Progenitor cell of endocrine pancreas (in vitro differentiated cells): ENCODE measurements around the gene HS6ST1. TPM values are rescaled to one million over a fixed set of nuclear protein-coding genes. Genes with fewer than 3 reads are reported as not detected.

Experiments
- DNase-seq: peaks from one replicate; pipeline ENCODE4 v3.0.0; 2021; ENCODE audit warnings: low spot score; ENCODE audit not compliant: unreplicated experiment
- H3K27ac Mint-ChIP-seq: 2 replicates; pipeline ENCODE4 v1.8.0; 2021; ENCODE audit warnings: mild to moderate bottlenecking, moderate library complexity, mixed read lengths
- H3K27me3 Mint-ChIP-seq: 2 replicates; pipeline ENCODE4 v1.8.0; 2021; ENCODE audit warnings: mixed read lengths
- H3K36me3 Mint-ChIP-seq: 2 replicates; pipeline ENCODE4 v1.8.0; 2022; ENCODE audit warnings: mixed read lengths; ENCODE audit not compliant: insufficient read depth
- H3K4me1 Mint-ChIP-seq: 2 replicates; pipeline ENCODE4 v1.8.0; 2021; ENCODE audit warnings: low read depth, mixed read lengths
- H3K4me3 Mint-ChIP-seq: 2 replicates; pipeline ENCODE4 v1.8.0; 2021; ENCODE audit warnings: low read depth, mild to moderate bottlenecking, moderate library complexity, mixed read lengths
- H3K9me3 Mint-ChIP-seq: 2 replicates; pipeline ENCODE4 v1.8.0; 2021; ENCODE audit warnings: low read depth, mixed read lengths
- CTCF ChIP-seq: fragments of 200-600 bp; sonication (generic); IDR thresholded peaks from one replicate; pipeline ENCODE4 v1.5.0; 2021; ENCODE audit warnings: antibody characterized with exemption, mild to moderate bottlenecking; ENCODE audit not compliant: unreplicated experiment
- total RNA-seq: library from RNA; stranded (reverse); gene quantifications from 2 replicates; pipeline ENCODE4 v1.2.1, GENCODE V29; 2021

HS6ST1 gene
- total RNA-seq, 1 donor from 2014 or later, result 81.2 TPM

- Mint-ChIP-seq H3K27ac (peak overlapping the region; percentile 24), H3K9me3 (peaks cover 7% of the 10 kb centered on the region)
- no peak for DNase-seq
Measured at GRCh38 chr2:128273469-128274081, 45.1 kb downstream of the HS6ST1 start.

DNA sequence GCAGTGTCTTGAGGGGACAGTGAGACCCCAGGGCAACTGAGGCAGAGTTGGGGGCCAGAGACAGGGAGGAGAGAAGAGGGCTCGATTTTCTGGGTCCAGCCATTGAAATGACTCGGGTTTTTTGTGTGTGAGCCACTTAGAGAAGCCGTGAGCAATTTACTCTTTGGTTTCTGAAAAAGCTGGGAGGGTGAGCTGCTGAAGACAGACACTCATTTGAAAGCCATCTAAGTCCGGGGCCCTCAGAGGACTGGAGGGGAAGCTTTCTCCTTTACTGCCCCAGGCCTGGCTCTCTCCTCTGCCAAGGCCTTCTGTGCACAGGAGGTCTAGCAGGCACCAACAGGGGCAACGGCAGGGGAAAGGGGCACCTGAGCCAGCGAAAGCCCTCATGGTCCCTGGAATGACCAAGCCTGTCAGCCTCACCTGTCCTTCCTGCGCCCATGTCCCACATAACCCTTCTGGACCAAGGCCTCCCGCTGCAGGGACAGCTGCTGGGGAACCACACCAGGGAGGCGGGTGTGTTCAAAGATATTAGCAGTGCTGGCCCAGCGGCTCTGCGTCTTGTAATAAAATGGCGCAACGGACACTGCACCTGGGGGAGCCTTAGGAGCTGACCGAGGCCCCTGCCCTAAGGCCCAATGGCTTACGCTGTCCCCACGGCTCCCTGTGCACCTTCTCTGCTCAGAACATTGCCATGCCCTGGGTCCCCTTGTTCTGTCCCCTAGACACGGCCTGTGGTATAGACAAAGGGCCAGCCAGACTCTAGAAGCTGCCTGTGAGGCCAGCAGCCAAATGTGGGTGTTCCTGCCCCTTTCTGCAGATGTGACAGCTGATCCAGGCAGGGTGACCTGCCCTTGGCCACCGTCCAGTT is 45.8 kb downstream of the HS6ST1 start:
- Mint-ChIP-seq H3K27me3 (no peaks in the 10 kb centered on the region), H3K9me3 (peaks cover 7% of the 10 kb centered on the region), H3K4me3 (no peak overlapping the region), H3K4me1 (no peaks in the 10 kb centered on the region), H3K27ac (peak overlapping the region; percentile 24), H3K36me3 (peaks cover 19% of the 10 kb centered on the region)
- DNase-seq, result no peak
- TF ChIP-seq CTCF, result no peak

More at GRCh38 chr2:128273469-128274081, 45.1 kb downstream of the HS6ST1 start:
- H3K4me3 Mint-ChIP-seq, result no peak overlapping the region
- no peaks in the 10 kb centered on the region for H3K4me1 Mint-ChIP-seq
- H3K36me3 Mint-ChIP-seq, result peaks cover 19% of the 10 kb centered on the region
- no peaks in the 10 kb centered on the region for H3K27me3 Mint-ChIP-seq
- TF ChIP-seq CTCF, result no peak

DNA sequence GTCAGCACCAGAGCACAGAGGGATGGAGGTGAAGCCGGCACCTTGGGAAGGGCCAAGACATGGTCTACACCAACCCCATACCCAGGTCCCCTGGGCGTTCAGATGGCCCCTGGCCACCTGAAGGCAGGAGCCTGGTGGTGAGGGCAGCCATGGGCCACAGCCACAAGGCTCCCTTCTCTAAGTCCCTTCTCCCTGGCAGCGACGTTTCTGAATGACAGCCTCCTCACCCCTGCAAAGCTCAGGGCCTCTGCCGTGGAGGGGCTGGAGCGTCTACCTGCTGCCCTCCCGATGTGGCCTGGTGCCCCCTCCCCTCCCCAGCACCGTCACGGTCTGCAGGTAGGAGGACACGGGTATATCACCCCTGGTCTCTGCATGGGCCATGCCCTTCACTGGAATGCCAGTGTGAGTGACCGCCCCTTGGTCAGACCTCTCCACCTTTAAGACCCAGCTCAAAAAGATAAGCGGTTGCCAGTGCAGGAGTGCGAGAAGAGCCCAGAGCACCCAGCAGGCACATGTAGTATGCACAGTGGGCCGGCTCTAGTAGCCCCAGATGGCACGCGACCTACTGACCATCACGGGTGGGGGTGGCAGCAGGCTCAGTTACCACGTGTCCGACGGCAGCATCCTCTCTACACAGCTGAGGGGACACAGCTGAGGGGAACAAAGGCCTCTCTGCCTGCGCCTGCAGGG is 46.6 kb downstream of the HS6ST1 start:
- Mint-ChIP-seq H3K4me1 (no peaks in the 10 kb centered on the region), H3K4me3 (no peak overlapping the region), H3K27me3 (no peaks in the 10 kb centered on the region), H3K9me3 (peaks cover 7% of the 10 kb centered on the region), H3K36me3 (peaks cover 19% of the 10 kb centered on the region), H3K27ac (no peak overlapping the region)
- no peak for DNase-seq
- TF ChIP-seq CTCF, result no peak

GRCh38 chr2:128271597-128271910 is 47.1 kb downstream of the HS6ST1 start:
- DNase-seq, result no peak
- H3K27ac Mint-ChIP-seq, result no peak overlapping the region
- H3K4me3 Mint-ChIP-seq, result no peak overlapping the region
- peaks cover 18% of the 10 kb centered on the region for H3K36me3 Mint-ChIP-seq
- H3K4me1 Mint-ChIP-seq, result no peaks in the 10 kb centered on the region
- no peaks in the 10 kb centered on the region for H3K27me3 Mint-ChIP-seq
- TF ChIP-seq CTCF, result no peak
- H3K9me3 Mint-ChIP-seq, result peaks cover 7% of the 10 kb centered on the region
